Hippocampal formation (tissue), 2 donors: ENCODE data around the gene UMODL1.
"Not testable (repeated sequence)": the region's sequence is repeated elsewhere in the genome, so short reads cannot be mapped to it uniquely, and the experiment has no call there.

Experiments
- DNase-seq, 2 donors: peaks; one replicate each; lab custom pipeline; 2025; lab: John Stamatoyannopoulos, UW

The UMODL1 gene

DNA sequence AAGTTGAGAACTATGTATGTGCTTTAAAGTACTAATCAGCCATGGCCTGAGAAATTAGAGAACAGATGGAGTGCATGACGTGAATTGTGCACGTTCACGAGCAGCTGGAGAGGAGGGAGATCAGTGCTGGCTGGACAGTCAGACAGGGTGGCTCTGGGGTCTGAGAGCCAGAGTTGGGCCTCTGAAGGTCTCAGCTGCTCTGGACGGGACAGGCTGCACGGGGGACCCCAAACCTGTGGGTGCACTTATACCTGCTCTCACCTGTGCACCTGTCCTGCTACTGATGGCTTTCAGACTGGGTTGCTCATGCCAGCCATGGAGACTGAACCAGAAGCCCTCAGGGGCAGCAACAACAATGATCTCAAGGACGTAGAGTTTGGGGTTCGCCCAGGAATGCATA, 43.5 kb downstream of the UMODL1 start:
- no peak for DNase-seq

GRCh38 chr21:42115136-42115683, 44.1 kb downstream of the UMODL1 start:
- no peak for DNase-seq

GRCh38 chr21:42116551-42116950, 45.4 kb downstream of the UMODL1 start:
- not testable (repeated sequence) for DNase-seq

DNA sequence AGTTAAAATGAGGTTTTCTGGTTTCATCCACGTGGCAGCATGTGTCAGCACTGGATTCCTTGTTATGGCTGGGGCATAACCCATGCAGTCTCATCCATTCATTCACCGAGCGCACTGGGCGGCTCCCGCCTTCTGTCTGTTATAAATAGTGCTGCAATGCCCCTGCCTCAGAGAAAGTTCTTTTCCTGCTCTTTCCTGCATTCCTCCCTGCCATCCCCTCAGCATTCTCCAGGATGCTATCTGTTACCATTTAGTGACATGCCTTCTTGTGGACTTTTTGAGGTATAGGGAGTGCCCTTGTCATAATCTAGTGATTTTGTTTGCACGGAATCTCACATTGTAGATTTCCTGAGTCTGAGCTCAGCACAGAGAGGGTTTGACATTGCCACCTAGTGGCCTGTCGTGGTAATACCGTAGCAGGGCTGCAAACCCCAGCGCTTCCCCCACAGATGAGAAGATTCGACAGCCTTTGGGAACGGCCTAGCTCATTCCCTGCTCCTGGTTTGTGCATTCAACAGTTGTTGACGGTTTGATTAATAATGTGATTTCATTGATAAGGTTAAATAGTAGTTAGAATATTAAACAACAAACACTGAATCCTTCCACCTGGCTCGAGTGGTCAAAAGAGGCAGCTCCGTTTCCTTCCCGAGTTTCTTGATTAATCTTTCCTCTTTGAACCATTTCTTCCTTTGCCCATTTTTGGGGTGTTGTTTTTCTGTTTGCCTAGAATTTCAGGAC, 46.3 kb downstream of the UMODL1 start:
- peak; percentile 58 to 72 for DNase-seq

GRCh38 chr21:42117967-42118780, 47.1 kb downstream of the UMODL1 start:
- no peak for DNase-seq

DNA sequence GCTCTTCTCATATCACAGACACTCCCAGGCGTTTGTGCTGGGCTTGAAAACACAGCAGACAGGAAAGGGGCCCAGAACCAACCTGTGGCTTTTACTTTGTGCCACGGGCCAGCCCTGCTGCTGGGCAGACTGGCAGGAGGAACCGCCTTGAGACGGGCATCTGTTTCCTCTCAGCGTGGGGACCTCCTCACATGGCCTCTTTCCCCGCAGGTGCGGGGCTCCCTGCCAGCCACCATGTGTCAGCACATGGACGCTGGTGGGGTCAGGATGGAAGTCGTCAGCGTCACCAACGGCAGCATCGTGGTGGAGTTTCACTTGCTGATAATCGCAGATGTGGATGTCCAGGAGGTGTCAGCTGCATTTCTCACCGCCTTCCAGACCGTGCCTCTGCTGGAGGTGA, 47.8 kb downstream of the UMODL1 start:
- no peak for DNase-seq

DNA sequence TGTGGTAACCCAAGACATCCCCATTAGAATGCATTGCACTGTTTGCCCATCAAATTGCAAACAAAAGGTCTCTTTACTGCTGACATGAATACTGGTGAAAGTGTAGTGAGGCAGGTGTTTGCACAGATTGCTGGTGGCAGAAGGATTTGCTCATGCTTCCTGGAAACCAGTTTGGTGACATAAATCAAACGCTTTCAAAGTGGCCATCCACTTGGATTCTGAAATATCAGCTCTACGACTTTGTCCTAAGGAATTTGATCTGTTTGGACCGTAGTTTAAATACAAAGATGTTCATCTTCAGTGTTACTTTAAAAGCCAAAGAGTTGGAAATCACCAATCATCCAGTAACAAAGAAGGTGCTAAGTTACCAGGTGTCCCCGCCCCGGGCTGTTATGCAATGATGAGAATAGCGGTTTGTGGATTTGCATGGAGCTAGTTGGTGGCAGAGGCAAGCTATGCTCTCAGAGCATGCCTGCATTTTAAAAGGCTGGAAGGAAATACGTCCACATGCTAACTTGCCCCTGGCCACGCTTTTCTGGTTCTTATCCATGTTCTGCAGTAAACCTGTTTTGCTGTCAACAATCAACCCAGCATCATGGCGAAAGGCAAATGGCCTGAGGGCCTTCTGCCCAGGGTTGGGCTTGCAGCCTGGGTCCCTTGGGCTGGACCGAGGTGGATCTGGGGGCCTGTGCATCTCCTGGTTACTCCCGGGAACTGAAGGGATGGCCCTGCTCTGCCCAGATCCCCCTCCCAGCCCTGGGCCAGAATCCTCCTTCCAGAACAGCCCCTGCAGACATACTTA, 49.2 kb downstream of the UMODL1 start:
- no peak for DNase-seq

DNA sequence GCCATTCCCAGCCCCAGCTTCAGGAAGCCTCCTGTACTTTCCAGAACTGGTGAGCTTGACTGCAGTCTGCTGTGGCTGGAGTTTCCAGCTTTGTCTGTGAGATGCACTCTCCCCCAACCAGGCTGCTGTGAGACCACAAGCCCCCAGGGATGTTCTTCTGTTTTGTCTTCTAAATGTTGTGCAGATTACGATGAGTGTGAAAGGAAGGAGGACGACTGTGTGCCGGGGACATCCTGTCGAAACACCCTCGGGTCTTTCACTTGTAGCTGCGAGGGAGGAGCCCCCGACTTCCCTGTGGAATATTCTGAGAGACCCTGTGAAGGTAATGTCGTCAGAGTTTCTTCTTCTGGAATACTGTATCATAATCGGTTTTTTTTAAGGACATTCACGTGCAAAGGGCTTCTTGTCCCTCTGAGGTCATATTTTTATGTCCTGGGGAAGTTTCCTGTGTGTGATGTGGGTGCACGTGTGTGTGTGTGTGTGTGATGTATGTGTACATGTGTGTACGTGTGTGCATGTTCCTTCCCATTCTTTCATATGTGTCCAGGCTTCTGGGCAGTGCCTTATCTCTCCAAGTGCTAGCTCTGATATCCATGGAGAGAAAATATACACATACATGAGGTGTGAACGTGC, 49.9 kb downstream of the UMODL1 start:
- no peak for DNase-seq

GRCh38 chr21:42121794-42122193, 50.7 kb downstream of the UMODL1 start:
- DNase-seq, result no peak

- no peak for DNase-seq
Measured at GRCh38 chr21:42122398-42122797, 51.3 kb downstream of the UMODL1 start.

DNA sequence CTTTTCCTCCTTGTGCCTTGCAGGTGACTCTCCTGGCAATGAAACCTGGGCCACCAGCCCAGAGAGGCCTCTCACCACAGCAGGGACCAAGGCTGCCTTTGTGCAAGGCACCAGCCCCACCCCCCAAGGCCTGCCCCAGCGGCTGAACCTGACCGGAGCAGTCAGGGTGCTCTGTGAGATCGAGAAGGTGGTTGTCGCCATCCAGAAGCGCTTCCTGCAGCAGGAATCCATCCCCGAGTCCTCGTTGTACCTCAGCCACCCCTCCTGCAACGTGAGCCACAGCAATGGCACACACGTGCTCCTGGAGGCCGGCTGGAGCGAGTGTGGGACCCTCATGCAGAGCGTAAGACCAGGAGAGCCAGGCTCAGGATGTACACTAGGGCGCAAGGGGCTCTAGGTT, 51.7 kb downstream of the UMODL1 start:
- no peak for DNase-seq

DNA sequence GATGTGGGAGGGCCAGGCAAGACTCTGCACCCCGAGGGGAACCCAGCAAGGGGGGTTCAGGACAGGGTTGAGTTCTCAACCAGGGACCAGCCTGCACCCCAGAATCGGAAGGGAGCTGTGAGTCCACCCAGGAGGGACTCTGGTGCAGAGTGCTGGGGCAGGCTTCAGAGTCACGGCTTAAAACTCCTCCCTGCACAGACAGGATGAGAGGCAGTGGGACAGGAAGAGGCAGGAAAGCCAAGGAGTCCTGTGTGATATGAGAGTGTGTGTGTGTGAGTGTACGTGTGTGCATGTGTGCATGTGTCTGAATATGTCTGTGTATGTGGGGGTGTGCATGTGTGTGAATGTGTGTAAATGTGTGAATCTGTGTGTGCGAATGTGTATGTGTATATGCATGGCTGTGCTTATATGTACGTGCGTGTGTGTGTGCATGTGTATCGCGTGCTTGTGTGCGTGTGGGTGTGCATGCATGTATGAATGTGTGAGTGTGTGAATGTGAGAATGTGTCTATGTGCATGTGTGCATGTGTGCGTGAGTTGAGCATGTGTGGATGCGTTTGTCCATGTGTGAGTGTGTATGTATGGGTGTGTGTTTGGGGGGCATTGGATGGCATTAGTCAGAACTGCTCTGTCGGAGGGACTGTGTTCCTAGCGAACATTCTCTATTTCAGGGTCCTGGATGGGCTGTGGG, 52.2 kb downstream of the UMODL1 start:
- DNase-seq, result no peak

DNA sequence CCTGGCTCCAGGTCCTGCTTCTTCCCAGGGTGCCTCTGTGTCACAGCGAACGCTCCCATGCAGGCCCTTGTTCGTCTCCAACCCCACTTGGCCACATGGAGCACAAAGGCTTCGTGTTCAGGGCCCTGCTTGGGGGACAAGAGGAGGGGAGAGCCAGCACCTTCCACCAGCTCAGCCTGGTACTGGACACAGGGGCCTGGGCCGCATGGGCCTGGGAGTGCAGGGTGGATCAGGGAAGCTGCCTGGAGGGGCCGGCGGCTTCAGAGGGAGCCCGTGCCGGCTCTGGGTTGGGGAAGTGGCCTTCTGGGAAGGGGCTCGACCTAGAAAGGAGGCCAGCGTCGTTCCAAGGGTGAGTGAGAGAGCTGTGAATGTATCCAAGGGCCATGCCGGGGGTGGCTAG, 53.0 kb downstream of the UMODL1 start:
- DNase-seq, result no peak

- no peak for DNase-seq
Measured at GRCh38 chr21:42124826-42125570, 53.9 kb downstream of the UMODL1 start.

DNA sequence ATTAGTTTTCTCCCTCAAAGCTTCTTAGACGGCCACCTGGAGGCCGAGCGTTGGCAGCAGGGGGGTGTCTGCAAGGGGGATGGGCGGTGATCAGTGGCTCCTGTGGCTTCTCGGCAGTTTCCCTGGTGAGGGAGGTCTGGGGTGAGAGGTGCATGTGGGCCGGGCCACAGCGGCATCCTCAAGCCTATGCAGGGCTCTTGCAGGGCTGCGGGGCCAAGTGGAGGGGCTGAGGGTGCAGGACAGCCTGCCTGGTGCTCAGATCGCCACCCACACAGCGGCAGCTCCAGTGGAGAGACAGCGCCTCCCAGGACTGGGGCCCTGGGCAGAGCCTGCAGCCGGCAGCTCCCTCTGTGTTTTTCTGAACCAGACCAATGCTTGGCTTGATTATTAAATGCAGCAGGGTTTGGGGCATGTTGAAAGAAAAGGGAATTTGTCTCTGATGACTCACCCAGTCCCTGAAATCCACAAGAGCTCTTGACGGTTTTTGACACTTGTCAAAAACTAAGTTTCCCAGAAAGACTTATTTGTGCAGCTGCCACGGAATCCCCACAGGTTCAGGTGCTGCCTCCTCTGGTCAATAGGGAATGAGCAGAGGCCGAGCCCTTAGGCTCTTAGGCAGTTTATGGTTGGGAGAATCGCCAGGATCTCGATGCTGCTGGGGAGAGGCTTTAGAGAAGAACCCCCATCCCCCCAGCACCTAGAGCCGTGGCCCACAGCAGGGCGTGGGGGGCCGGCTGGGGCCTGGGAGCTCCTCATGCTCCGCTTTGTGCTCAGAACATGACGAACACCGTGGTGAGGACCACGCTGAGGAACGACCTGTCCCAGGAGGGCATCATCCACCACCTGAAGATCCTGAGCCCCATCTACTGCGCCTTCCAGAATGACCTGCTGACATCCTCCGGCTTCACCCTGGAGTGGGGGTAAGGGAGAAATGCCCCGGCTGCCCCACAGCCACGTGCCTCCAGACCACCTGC, 54.7 kb downstream of the UMODL1 start:
- DNase-seq, result no peak

DNA sequence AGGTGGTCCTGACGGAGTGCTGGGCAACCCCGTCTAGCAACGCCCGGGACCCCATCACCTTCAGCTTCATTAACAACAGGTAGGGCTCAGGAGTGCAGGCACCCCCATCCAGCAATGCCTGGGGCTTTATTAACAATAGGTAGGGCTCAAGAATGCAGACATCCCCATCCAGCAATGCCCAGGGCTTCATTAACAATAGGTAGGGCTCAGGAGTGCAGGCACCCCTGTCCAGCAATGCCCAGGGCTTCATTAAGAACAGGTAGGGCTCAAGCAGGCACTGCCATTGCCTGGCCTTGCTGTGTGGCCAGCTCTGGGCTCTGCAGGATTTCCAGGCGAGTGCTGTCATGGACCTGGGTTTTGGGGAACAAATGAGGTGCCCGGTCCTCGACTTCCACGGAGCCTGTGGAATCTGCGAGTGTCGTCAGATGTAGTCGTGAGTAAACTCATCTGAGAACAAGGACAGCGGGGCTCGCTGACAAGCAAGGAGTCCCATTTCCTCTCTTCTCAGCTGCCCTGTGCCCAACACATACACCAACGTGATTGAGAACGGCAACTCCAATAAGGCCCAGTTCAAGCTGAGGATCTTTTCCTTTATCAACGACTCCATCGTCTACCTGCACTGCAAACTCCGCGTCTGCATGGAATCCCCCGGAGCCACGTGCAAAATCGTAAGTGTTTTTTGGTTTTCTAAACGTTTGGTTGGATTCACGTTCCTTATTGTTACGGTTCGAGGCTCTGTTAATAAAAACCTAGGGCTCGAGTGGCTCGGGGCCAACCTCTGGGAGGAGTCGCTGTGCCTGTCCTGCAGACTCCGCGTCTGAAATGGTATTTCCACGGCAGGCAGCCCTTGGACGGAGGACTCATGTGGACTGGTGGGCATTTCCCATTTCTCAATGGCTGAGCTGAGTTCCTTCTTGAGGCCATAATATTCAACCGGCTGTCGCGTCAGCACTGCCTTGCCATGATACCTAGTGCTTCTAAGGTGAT, 56.3 kb downstream of the UMODL1 start:
- DNase-seq, result no peak

DNA sequence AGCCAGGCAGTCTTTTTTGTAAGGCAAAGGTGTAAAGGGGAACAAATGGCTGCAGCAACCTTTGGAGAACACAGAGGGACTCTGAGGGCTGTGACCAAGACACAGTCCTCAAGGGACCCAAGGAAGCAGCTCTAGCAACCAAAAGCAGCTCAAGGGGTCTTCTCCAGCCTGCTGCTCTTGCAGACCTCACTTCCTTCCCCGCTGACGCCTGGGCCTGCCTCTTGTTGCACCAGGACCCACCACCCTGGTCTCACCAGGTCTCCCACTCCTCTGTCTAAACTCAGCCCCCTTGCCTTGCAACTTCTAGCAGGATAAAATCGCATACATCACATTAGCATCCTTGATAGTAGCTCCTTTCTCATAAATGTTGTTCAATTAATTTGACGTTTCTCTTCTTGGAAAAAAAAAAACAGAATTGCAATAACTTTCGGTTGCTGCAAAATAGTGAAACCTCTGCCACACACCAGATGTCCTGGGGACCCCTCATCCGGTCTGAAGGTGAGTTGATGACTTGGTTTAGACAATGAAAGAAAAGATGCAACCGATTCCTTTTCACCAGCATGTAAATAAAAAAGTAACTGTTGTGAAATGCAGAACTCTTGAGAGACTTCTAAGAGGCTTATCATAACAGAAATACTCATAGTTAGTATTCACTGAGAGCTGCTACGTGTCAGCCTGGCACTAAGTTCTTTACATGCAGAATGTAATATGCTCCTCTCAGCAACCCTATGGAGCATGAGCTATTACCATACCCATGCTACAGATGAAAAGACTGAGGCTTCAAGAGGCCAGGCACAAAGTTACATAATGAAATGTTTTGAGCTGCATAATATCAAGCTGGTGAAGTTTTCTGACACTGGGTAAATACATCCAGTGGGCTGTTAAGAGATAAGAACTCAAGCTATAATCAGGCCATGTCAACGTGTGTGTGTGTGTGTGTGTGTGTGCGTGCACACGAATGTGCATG, 58.5 kb downstream of the UMODL1 start:
- DNase-seq, result no peak
